Cardiac muscle cell (in vitro differentiated cells and primary cell): Measurements from ENCODE around the gene EYA2. TPM values are rescaled to one million over a fixed set of nuclear protein-coding genes. Genes with fewer than 3 reads are reported as not detected.
A peak's percentile ranks its signal among the peaks of the same experiment; 100 is the strongest.
"Not testable (repeated sequence)": the region's sequence is repeated elsewhere in the genome, so short reads cannot be mapped to it uniquely, and the experiment has no call there.

Experiments used
- DNase-seq, 2 donors: peaks; one replicate each; pipeline versions ENCODE4 v3.0.0 to v3.0.0-alpha.2; 2010 to 2017; ENCODE audit warnings: low read depth in 1 of 2, low spot score in 1 of 2
- H3K27ac ChIP-seq: fragments of 200-600 bp; sonication (generic); 2 replicates; pipeline ENCODE4 v1.5.1; 2016
- H3K27me3 ChIP-seq: fragments of 200-600 bp; sonication (generic); 2 replicates; pipeline ENCODE4 v1.6.0; 2016; ENCODE audit warnings: control low read depth
- H3K36me3 ChIP-seq: fragments of 200-600 bp; sonication (generic); 2 replicates; pipeline ENCODE4 v1.5.1; 2016; ENCODE audit warnings: control low read depth
- H3K4me1 ChIP-seq: fragments of 200-600 bp; sonication (generic); 2 replicates; pipeline ENCODE4 v1.8.1; 2017; ENCODE audit warnings: low read depth, mild to moderate bottlenecking, mixed run types
- H3K4me3 ChIP-seq: fragments of 200-600 bp; sonication (generic); 2 replicates; pipeline ENCODE4 v1.5.1; 2016; ENCODE audit warnings: mild to moderate bottlenecking
- H3K9me3 ChIP-seq: fragments of 200-600 bp; sonication (generic); 2 replicates; pipeline ENCODE4 v1.5.1; 2017; ENCODE audit warnings: low read depth, mild to moderate bottlenecking, control low read depth
- polyA plus RNA-seq: library from polyadenylated mRNA; unstranded; fragments of >200 nt; fragmentation: Nextera tagmentation; extraction: Ambion mirVana; gene quantifications from 2 replicates; pipeline ENCODE4 v1.2.1, GENCODE V29; 2016
- total RNA-seq: library from RNA; depleted of rRNA; stranded (reverse); fragments of >200 nt; gene quantifications from 2 replicates; pipeline ENCODE4 v1.2.3, GENCODE V29; 2016
- TF ChIP-seq, protein P1 (sequence below): IDR thresholded peaks from 2 replicates; pipeline ENCODE4 v1.5.1; 2012; ENCODE audit warnings: low read depth, mild to moderate bottlenecking, low read length

EYA2 gene
- total and polyA plus RNA-seq, 2 experiments from 2014 or later = 0.30 TPM; not detected in 1

- Histone ChIP-seq H3K4me3 (no peak overlapping the region), H3K27ac (no peak overlapping the region), H3K27me3 (no peaks in the 10 kb centered on the region), H3K4me1 (no peaks in the 10 kb centered on the region), H3K36me3 (no peaks in the 10 kb centered on the region), H3K9me3 (no peaks in the 10 kb centered on the region)
- TF ChIP-seq, protein P1, sequence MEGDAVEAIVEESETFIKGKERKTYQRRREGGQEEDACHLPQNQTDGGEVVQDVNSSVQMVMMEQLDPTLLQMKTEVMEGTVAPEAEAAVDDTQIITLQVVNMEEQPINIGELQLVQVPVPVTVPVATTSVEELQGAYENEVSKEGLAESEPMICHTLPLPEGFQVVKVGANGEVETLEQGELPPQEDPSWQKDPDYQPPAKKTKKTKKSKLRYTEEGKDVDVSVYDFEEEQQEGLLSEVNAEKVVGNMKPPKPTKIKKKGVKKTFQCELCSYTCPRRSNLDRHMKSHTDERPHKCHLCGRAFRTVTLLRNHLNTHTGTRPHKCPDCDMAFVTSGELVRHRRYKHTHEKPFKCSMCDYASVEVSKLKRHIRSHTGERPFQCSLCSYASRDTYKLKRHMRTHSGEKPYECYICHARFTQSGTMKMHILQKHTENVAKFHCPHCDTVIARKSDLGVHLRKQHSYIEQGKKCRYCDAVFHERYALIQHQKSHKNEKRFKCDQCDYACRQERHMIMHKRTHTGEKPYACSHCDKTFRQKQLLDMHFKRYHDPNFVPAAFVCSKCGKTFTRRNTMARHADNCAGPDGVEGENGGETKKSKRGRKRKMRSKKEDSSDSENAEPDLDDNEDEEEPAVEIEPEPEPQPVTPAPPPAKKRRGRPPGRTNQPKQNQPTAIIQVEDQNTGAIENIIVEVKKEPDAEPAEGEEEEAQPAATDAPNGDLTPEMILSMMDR = no peak
- no peak for DNase-seq
These were observed 28.8 kb upstream of the EYA2 start for GRCh38 chr20:46865824-46866223.

DNA sequence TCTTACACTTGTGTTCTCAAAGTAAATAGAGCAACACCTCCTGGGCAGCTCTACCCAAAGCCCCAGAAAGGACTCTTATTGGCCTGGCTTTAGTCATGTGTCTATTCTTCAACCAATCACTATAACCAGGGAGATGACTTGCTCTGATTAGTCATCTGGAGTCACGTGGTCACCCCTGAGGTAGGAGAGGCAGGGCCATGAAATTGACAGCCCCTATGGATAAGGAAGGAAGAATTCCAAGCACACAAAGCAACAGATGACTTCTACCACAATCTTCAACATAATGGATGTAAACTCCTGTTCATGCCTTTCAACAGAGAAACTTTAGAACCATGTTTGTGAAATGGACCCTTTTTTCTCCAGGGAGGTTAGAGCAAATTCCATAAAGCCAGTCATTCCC, 24.6 kb upstream of the EYA2 start:
- H3K27ac ChIP-seq = no peak overlapping the region
- TF ChIP-seq, protein P1 = no peak
- no peaks in the 10 kb centered on the region for H3K36me3 ChIP-seq
- H3K4me1 ChIP-seq = no peaks in the 10 kb centered on the region
- H3K27me3 ChIP-seq = no peaks in the 10 kb centered on the region
- H3K4me3 ChIP-seq = no peak overlapping the region
- DNase-seq = no peak
- H3K9me3 ChIP-seq = no peaks in the 10 kb centered on the region

DNA sequence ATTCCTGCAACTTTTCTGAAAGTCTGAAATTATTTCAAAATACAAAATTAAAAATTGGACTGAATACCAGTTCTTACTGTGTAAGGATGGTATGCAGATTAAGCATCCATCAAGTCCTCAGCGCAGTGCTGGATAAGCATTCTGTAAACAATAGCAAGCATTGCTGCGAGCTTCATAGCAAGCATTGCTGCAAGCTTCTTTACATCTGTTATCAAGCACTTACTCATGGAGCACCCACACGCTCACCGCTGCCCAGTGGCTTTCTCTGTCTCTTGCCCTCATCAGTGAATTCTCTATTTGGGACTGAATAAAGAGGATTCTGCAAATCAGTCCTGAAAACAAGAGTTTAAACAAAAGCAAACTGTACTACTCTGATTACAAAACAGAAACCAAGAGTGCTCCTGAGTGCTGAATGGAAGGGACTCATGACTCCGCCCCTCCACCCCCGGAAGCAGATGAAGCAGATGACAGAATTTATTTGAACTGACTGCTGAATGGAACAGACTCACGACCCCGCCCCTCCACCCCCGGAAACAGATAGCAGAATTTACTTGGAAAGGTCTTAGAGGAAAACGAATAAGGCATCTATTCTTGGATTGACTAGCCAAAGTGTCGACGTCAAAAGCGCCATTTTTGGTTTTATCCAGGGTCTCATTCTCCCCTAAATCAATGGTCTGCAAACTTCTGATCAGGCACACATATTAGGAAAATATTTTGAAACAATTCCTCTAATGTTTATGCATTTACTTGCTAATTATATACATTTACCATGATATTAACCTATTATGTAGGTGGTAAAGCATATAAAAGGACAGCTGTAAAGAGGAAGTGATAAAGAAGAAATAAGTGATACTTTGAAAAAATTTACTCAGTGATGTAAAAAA, 22.1 kb upstream of the EYA2 start:
- peak in 1 of 2 donors; percentile 41 for DNase-seq
- Histone ChIP-seq H3K27ac (no peak overlapping the region), H3K4me3 (no peak overlapping the region), H3K27me3 (no peaks in the 10 kb centered on the region), H3K4me1 (no peaks in the 10 kb centered on the region), H3K36me3 (no peaks in the 10 kb centered on the region), H3K9me3 (no peaks in the 10 kb centered on the region)
- TF ChIP-seq, protein P1 = no peak

DNA sequence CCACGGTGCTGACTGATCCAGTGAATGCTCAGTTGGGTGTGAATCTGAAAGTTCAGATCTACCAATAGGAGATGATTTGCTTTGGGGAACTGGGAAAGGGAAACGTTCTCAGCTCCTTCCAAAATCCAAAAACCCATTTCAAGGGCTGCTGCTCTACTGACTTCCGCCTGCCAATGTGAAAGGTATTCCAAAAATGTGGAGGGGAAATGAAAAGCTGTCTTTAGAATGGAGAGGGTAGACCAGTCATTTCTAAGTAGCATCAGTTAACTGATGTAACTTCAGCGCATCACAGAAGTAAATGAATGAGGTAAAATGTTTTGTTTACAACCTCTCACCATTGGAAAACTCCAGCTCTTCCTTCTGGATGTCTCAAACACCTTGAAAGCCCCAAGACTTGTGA, 19.6 kb upstream of the EYA2 start:
- H3K4me1 ChIP-seq = no peaks in the 10 kb centered on the region
- H3K27ac ChIP-seq = no peak overlapping the region
- no peaks in the 10 kb centered on the region for H3K9me3 ChIP-seq
- DNase-seq = no peak
- TF ChIP-seq, protein P1 = no peak
- no peak overlapping the region for H3K4me3 ChIP-seq
- H3K36me3 ChIP-seq = no peaks in the 10 kb centered on the region
- no peaks in the 10 kb centered on the region for H3K27me3 ChIP-seq

DNA sequence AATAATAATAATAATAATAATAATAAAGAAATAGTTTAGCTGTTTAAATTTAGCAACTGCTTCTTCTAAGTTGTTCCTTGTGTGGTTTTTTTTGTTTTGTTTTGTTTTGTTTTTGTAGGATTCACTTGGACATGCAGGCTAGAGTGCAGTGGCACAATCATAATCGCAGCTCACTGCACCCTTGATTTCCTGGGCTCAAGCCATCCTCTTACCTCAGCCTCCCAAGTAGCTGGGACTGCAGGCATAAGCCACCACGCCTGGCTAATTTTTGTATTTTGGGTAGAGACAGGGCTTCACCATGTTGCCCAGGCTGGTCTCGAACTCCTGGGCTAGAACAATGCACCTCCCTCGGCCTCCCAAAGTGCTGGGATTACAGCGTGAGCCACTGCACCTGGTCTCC, 15.3 kb upstream of the EYA2 start:
- Histone ChIP-seq H3K27me3 (no peaks in the 10 kb centered on the region), H3K4me1 (peaks cover 9% of the 10 kb centered on the region), H3K4me3 (no peak overlapping the region), H3K36me3 (no peaks in the 10 kb centered on the region), H3K9me3 (no peaks in the 10 kb centered on the region), H3K27ac (no peak overlapping the region)
- no peak for DNase-seq
- TF ChIP-seq, protein P1 = no peak

- H3K27ac ChIP-seq, H3K27me3 ChIP-seq, H3K9me3 ChIP-seq, H3K4me3 ChIP-seq, H3K36me3 ChIP-seq, DNase-seq: not testable (repeated sequence)
- H3K4me1 ChIP-seq = peaks cover 15% of the 10 kb centered on the region
These were observed 14.7 kb upstream of the EYA2 start for GRCh38 chr20:46879963-46880362.
